HL-60/S4 treated with retinoic acid at 250 ng/mL for 4 days and 3 days (cell line): ENCODE measurements around the gene GUCA1A.
"Not testable (repeated sequence)": the region's sequence is repeated elsewhere in the genome, so short reads cannot be mapped to it uniquely, and the experiment has no call there.

Source experiments
- in situ Hi-C: fragments of 300-500 bp; cut with MboI; formaldehyde crosslinking; loops from 2 replicates; pipeline ENCODE4 v1.7.0; 2022; ENCODE audit warnings: low sequenced_read_pairs

GUCA1A gene

DNA sequence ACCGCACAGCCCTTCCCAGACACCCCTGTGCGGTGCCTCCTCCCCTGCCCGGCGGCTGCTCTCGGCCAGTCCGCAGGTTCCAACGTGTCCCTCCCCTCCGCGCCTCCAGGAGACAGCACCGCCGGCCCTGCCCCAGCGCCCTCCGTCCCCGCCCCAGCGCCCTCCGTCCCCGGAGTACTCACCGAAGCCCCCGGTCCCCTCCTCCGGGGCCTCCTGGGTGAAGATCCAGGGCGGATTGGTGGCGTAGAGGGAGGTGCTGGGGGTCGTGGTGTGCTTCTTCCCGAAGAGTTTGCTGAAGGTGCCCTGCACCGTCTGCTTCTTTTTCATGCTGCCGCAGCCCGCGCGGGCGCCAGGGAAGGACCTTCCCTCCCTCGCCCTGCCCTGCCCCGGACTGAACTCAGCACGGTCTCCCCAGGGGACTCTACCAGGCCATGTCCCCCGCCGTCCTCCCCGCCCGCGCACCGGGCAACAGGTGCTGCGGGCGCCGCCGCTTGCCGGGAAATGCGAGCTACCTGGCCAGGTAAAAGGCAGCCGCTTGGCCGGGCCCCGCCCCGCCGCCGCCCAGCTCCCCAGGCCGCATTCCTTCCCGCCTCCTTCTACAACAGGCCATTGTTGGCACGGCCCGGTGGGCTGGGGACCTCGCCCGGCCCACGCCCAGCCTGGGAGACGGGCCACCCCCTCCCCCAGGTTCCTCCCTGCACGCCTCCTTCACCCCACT lies 30.9 kb upstream of the GUCA1A start, which contains the start of gene C6orf132:
Gene C6orf132, minus strand, starts transcription at position 503 of the 718 bp plus-strand sequence. Its CDS starts 176 bp downstream, at position 327.
- in situ Hi-C loops: no loop called here

DNA sequence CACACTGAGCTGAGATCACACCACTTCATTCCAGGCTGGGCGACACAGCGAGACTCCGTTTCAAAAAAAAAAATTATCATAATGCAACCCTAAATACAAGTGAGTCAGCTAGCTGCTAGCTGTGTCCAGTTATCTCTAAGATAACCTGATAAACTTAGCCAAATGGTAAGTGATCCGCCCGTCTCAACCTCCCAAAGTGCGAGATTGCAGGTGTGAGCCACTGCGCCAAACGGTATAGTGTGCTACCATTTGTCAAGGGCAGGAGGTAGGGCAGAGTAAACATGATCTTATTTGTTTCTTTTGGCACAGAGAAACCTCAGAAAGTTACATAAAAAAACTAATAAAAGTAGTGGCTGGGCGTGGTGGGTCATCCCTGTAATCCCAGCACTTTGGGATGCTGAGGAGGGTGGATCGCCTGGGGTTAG lies 26.0 kb upstream of the GUCA1A start:
- in situ Hi-C loops: no loop called here

DNA sequence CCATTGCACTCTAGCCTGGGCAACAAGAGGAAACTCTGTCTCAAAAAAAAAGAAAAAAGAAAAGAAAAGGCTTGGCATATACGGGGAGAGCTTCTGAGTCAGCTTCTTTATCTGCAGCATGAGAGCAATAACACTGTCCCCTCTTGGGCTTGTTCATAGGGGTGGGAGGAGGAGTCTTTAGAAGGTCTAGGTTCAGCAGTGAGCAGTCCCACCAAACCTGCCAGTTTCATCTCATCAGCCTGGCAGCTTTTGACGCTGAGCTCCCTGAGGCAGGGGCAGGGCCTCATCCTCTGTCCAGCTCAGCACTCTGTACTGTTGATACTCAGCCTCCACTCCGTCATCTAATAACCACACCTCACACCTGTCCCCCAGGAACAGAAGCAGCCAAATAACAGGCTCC lies 25.1 kb upstream of the GUCA1A start:
- in situ Hi-C loops: no loop called here

DNA sequence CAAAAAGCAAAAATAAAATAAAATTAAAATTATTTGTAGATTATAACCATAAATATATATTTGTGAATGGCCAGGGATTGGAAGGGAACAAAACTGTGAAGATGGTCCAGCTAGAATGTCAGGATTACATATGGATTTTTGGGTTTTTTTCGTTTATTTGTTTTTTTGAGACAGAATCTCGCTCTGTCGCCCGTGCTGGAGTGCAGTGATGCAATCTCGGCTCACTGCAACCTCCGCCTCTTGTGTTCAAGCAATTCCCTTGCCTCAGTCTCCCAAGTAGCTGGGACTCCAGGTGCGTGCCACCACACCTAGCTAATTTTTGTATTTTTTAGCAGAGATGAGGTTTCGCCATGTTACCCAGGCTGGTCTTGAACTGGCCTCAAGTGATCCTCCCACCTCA lies 22.9 kb upstream of the GUCA1A start:
- in situ Hi-C loops: no loop called here

DNA sequence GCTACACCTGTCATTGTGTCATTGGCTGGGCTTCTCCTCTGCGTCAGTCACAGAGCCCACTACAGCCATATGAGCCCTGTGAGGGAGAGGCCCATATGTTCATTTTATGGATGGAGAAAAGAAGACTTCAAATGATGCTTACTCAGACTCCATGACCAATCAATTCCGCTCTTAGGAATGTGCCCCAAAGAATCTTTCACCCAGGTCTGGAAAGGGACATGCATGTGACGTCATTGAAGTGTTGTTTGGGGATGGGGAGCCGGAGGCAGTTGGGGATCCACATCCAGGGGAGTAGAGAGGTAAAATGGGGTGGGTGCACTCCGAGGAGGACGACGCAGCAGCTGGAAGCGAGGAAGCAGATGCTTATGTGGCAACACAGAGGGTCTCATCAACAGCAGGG lies 21.1 kb upstream of the GUCA1A start:
- in situ Hi-C loops: no loop called here

DNA sequence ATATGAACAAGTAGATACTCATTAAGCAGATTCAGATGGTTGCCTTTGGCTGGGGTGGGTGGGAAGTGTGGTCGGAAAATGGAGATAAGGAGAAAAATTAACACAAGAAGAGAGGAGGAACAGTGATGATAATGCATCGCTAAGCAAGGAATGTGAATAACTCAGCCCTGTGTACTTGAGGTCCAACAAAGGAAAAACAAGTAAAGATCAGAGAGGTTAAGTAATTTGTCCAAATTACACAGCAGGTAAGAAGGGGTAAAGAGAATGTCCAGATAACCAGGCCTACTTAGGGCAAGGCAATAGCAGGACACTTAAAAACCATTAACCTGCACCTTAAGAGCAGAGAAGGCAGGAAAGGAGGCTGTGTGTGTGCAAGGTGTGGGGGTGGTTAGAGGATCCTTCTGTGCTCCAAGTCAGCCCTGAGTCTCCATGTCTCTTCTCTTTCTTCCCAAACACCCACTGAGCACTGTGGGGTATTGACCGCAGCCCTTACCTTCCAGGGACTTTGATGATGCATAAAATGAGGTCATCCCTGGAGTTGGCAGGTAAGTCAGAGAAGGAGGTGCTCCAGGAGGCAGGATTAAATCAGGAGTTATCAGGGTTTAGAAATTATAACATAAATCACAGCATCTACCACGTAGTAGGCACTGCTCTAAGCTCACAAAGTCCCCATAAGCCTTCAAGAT lies 20.5 kb upstream of the GUCA1A start:
- in situ Hi-C loops: not testable (repeated sequence)

DNA sequence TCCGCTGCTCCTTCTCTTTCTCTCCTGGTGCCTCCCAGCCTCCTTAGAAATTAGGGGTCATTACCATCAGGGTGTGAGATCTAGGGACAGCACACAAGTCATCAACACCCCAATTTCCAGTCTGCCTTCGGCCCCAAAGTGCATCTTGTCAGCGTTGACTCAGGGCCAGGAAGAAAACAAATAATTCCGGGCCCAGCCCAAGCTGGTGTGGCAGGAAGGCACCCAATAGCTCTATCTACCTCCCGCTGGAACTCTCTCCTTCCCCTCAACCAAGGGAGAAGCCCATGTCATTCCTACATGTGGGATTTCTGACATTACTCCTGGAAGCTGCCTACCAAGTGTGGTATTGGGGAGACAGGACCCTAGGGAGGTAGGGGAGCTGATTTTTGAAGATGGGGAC lies 19.2 kb upstream of the GUCA1A start:
- in situ Hi-C loops: no loop called here

DNA sequence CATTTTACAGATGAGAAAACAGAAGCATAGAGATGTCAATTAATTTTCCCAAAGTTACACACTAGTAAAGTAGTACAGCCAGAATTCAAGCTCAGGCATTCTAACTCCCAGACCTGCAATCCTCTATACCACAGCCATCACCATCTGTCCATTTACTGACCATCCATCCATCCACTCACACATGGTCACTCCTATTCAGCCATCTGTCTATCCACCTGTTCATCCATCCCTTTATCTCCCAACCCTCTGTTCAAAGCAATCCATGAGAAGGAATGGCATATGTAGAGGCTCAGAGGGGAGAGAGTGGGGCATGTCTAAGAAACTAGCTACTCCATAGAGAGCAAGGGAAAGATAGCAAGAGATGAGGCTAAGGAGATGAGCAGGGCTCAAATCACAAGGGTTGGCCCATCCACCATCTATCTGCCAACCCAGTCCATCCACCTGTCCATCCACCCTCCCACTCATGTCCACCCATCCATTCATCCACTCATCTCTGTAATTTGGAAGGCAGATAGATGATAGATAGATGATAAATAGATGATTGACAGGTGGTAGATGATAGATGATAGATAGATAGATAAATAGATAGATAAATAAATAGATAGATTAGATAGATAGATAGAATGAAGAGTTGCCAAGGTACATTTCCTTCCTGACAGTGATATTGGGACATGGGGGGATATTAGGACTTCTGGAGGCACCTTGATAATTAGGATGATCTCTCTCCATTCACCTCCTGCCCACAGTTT lies 18.5 kb upstream of the GUCA1A start:
- in situ Hi-C loops: no loop called here

DNA sequence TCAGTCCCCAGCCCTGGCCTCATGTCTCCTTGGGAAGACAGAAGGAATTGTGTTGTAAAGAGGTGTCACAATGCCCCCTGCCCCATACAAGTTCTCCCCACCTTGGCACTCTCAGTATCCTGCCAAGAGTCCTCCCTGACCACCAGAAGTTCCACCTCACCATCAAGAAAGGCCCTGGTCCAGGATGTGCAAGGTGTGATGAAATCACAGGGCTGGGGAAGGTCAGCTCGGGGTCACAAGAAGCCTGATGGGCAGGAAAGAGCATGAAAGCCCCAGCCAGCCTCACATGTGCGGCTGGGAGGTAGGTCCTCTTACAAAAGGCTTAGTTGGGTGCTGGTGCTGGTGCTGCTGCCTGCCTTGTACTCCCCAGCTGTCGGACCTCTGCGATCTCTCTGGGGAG lies 17.9 kb upstream of the GUCA1A start:
- in situ Hi-C loops: no loop called here

DNA sequence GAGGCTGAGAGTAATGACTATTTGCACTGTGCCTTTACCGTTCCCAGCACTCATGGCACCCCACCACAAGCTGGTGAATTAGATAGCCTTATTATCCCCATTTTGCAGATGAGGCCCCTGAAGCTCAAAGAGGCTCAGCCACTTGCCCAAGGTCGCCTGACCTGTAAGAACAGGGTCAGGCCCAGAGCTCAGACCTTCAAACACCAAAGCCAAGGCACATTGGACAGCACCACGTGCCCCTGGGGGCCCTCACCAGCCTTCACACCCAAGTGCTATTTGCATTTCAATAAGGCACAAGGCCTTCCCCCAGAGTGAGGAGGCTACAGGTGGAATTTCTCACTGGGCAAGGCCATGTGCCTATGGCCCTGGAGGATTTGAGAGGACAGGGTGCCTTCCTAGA lies 16.5 kb upstream of the GUCA1A start:
- in situ Hi-C loops: no loop called here

DNA sequence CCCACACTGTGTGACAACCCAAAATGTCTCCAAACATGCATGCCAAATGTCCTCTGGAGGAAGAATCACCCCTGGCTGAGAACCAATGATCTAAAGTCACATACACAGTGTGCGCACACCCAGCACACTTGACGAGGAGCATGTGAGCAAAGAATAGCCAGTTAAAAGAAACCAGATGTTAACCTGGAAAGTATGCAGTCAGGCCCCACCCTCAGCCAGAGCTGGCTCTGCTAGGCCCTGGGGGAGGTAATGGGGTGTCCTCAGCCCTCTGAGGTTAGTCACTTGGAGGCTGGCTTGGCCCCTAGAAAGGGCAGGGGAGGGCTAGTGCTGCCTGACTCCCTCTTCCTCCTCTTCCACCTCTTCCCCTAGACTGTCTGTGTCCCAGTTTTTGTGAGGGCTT lies 15.2 kb upstream of the GUCA1A start:
- in situ Hi-C loops: no loop called here

DNA sequence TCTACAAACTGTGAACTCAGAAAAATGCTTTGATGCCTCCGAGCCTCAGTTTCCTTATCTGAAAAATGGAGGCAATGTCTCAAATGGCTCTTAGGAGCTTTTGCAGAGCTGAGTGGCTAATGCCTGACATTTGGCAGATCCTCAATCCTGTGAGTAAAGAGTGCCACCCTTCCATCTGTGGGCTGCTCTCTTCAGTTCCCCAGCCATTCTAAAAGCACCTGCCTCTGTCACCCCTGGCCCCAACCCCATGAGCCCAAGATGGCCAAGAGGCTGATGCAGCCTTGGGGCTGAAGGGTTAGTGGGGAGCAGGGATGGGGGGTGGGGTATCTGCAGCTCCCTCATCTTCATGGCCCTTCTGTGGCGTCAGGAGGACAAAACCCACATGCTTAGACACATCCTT lies 14.5 kb upstream of the GUCA1A start:
- in situ Hi-C loops: no loop called here

DNA sequence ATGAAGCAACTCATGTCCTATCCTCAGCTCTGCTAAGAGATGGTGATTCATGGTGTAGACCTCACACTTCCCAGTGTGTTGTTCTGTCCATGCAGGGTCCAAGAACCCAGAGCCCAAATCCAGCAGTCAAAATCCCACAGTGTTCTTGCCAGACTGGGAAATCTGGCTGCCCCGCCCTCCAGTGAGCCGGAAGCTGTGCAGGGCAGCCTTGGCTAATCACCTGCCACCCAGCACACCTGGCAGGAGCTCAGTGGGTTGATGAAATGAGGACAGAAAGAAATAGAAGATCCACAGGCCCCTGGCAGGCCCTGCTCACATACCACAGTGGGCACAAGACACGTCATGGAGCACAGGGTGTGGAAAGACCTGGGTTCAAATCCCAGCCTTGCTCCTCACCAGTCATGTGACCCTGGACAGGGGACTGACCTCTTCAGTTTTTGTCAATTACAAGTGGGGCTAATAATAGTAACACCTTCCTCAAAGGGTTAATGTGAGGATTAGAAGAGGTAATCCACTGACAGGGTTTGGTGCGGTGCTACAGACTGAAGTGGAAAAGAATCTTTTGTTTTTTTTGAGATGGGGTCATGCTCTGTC lies 13.6 kb upstream of the GUCA1A start:
- in situ Hi-C loops: no loop called here

DNA sequence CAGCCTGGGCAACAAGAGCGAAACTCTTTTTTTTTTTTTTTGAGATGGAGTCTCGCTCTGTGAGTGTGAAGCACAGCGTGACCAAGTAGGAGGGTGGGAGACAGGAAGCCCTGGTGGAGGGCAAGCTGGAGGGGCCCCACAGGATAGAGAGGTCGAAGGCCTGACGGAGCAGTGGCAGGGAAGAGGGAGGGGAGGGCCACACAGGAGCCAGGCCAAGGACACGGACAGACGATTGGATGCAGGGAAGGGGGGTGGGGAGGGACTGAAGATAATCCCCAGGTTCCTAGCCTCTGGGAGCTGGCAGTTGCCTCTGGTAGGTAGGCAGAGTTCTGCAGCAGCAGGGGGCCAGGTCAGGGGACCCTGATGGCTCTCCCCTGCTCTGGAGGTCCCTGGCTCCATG lies 10.8 kb upstream of the GUCA1A start:
- in situ Hi-C loops: no loop called here

DNA sequence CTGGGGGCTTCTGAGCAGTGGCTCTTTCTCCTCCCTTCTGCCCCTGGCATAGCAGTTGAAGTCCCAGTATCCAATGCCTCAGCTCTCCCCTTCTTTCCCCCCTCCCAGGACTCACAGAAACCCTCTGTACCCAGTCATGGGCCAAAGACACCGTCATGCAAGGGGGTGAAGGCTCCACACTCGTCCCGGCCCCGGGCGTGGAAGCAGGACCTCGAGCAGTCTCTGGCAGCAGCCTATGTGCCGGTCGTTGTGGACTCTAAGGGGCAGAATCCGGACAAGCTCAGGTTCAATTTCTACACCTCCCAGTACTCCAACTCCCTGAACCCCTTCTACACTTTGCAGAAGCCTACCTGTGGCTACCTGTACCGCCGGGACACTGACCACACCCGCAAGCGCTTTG lies 10.4 kb upstream of the GUCA1A start:
- in situ Hi-C loops: no loop called here

DNA sequence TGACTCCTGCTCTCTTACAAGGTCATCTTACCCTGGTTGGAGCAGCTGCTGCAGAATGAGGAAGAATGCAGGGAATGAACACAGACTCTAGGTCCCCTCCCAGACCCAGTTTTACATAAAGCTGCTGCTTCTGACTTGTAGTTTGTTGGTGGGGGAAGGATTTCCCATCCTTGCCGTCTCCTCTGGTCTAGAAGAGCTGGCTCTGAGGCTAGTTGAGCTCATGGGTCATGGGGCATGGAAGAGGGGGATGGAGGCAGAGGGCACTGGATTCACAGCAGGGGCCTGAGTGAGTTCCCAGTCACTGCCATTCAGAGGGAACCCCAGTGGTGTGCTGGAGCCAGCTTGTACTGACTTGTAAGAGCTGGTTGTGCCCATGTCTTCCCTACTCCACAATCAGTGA lies 9.2 kb upstream of the GUCA1A start:
- in situ Hi-C loops: no loop called here

DNA sequence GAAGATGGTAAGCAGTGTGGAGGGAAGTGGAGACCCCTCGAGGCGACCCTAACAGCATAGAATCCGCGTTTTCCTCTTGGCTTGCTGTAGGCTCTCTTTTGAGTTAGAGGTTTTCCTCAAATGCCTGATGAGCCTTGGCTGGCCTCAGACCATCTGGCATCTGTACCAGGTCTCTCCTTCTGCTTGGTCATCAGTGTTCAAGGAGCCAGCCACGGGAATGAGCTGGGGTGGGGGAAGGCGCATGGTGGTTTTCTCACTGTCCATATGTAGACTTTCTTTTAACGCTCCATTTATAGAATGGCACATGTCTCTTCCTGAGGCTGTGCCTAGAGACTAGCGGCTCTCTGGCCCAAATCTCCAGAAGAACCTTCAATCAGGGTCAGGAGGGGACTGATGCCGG lies 8.1 kb upstream of the GUCA1A start:
- in situ Hi-C loops: no loop called here

DNA sequence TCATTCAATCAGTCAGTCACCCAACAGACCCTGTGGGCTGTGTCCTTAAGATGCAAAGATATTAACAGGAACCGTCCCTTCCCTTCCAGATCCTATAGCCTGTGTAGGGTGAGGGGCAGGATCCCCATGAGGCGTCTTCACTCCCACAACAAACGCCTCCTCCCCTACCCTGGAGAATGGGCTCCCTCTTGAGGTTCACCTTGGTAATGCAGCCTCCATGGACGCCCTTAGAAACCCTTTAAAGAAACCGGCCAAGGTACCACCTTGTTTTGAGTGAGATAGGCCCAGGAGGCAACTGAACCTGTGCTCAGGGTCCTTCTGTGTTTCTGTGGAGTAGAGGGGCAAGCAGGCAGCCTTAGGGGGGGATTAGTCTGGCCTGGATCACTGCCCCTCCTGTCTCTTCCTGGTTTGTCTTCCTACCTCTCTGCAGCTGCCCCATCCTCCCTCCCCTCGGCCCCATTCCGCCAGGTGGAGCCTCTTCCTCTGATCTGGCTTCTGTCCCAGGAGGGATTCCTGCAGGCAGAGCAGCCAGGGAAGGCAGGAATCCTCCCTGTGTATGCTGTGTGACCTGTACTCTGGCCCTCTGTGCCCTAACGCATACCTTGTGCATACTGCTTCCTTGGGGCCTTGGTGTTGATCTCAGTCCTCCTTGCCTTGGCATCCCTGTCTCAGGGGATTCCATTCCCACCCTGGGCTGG lies 6.6 kb upstream of the GUCA1A start:
- in situ Hi-C loops: no loop called here

DNA sequence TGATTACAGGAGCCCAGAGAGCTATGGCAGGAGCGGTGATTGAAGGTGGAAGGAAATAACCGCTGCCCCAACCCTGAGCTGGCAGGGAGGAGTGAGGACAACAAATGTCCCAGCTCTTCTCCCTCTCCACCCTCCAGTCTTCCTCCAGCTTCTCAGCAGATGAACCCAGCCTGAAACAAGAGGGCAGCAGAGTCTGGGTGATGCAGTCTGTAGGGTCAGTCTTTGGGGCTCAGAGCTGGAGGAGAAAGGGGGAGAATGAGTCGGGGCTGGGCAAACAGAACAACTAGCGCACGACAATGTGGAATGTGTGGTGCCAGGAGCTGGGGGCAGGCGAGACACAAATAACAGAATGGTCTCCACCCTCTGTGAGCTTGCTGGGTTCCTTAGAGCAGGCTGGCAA lies 4.5 kb upstream of the GUCA1A start:
- in situ Hi-C loops: no loop called here

DNA sequence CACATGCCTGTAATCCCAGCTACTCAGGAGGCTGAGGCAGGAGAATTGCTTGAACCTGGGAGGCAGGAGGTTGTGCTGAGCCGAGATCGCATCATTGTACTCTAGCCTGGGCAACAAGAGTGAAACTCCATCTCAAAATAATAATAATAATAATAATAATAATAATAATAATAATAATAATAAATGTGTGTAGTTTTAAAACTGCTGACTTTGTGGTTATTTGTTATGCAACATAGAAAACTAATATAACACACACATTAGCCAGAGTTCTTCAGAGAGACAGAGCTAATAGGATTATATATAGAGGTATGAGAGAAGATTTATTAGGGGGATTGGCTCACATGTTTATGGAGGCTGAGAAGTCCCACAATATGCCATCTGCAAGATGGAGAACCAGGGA lies 3.4 kb upstream of the GUCA1A start:
- in situ Hi-C loops: not testable (repeated sequence)
